Tibial artery (tissue), 4 donors: ENCODE results near the gene ALOX5.
A peak's percentile ranks its signal among the peaks of the same experiment; 100 is the strongest.

Experiments used
- DNase-seq, 2 donors: peaks; one replicate each; pipeline ENCODE4 v3.0.0-alpha.2; 2019
- H3K27ac ChIP-seq, 2 donors: fragments of 200-600 bp; sonication (generic) in 1 of 2; 1 replicate in 1 of 2; 2 replicates in 1 of 2; pipeline ENCODE4 v1.5.1; 2018 to 2019; ENCODE audit warnings: mild to moderate bottlenecking in 1 of 2
- H3K27me3 ChIP-seq, 2 donors: fragments of 200-600 bp; sonication (generic) in 1 of 2; one replicate each; pipeline versions ENCODE4 v1.5.1 to v1.6.0; 2016 to 2019
- H3K36me3 ChIP-seq, 3 donors: fragments of 200-600 bp; sonication (generic) in 2 of 3; one replicate each; pipeline ENCODE4 v1.5.1; 2016 to 2019; ENCODE audit warnings: mild to moderate bottlenecking in 2 of 3
- H3K4me1 ChIP-seq, 4 donors: fragments of 200-600 bp; sonication (generic) in 2 of 4; 1 replicate in 3 of 4; 2 replicates in 1 of 4; pipeline ENCODE4 v1.5.1; 2016 to 2019
- H3K4me3 ChIP-seq, 2 donors: fragments of 200-600 bp; sonication (generic) in 1 of 2; 1 replicate in 1 of 2; 2 replicates in 1 of 2; pipeline ENCODE4 v1.5.1; 2018 to 2019; ENCODE audit warnings: mild to moderate bottlenecking in 2 of 2
- H3K9me3 ChIP-seq, 3 donors: fragments of 200-600 bp; sonication (generic) in 1 of 3; one replicate each; pipeline ENCODE4 v1.5.1; 2016 to 2019
- CTCF ChIP-seq, 2 experiments: fragments of 200-600 bp in 1 of 2; fragments of 450-650 bp in 1 of 2; IDR thresholded peaks; one replicate each; pipeline ENCODE4 v1.5.1; 2017 to 2019; ENCODE audit warnings: antibody characterized with exemption in 2 of 2, mild to moderate bottlenecking in 1 of 2, moderate library complexity in 1 of 2
- intact Hi-C: fragments of 100-400 bp; cut with DNase I; formaldehyde crosslinking; loops from one replicate; pipeline ENCODE4 v1.15.0; 2023; ENCODE audit warnings: low total_unique reads

The ALOX5 gene

GRCh38 chr10:45378914-45379726 lies 5.1 kb downstream of the ALOX5 start:
- no peaks in the 10 kb centered on the region for H3K36me3 ChIP-seq
- H3K27me3 ChIP-seq, result peaks cover 0 to 65% of the 10 kb centered on the region in 2 donors
- no peaks in the 10 kb centered on the region for H3K9me3 ChIP-seq
- H3K4me3 ChIP-seq, result no peak overlapping the region
- DNase-seq, result no peak
- H3K4me1 ChIP-seq, result peaks cover 0 to 11% (median 8%) of the 10 kb centered on the region in 4 donors
- intact Hi-C loops, result no loop called here
- H3K27ac ChIP-seq, result no peak overlapping the region
- no peak for TF ChIP-seq CTCF (IDR thresholded peaks at IDR 0.05)

- Histone ChIP-seq H3K9me3 (no peaks in the 10 kb centered on the region), H3K36me3 (no peaks in the 10 kb centered on the region), H3K27ac (no peak overlapping the region), H3K4me3 (no peak overlapping the region), H3K27me3 (peaks cover 0 to 56% of the 10 kb centered on the region in 2 donors), H3K4me1 (peaks cover 0 to 2% (median under 1%) of the 10 kb centered on the region in 4 donors)
- DNase-seq, result peak; percentile 49 to 75
- no peak for TF ChIP-seq CTCF (IDR thresholded peaks at IDR 0.05)
- intact Hi-C loops, result no loop called here
These were observed 6.0 kb downstream of the ALOX5 start for GRCh38 chr10:45379891-45380540.

- H3K4me1 ChIP-seq, result no peaks in the 10 kb centered on the region
- peak in 1 of 2 donors; percentile 49 for DNase-seq
- intact Hi-C loops, result no loop called here
- H3K27me3 ChIP-seq, result peaks cover 0 to 46% of the 10 kb centered on the region in 2 donors
- H3K36me3 ChIP-seq, result no peaks in the 10 kb centered on the region
- H3K27ac ChIP-seq, result no peak overlapping the region
- no peaks in the 10 kb centered on the region for H3K9me3 ChIP-seq
- no peak for TF ChIP-seq CTCF (IDR thresholded peaks at IDR 0.05)
- H3K4me3 ChIP-seq, result no peak overlapping the region
These were observed 7.0 kb downstream of the ALOX5 start for GRCh38 chr10:45380903-45381620.

- H3K4me3 ChIP-seq, result no peak overlapping the region
- no peaks in the 10 kb centered on the region for H3K4me1 ChIP-seq
- no peaks in the 10 kb centered on the region for H3K9me3 ChIP-seq
- H3K36me3 ChIP-seq, result no peaks in the 10 kb centered on the region
- peaks cover 0 to 33% of the 10 kb centered on the region in 2 donors for H3K27me3 ChIP-seq
- intact Hi-C loops, result no loop called here
- no peak overlapping the region for H3K27ac ChIP-seq
- no peak for DNase-seq
- no peak for TF ChIP-seq CTCF (IDR thresholded peaks at IDR 0.05)
These were observed 8.6 kb downstream of the ALOX5 start for GRCh38 chr10:45382591-45382990.

- no peaks in the 10 kb centered on the region for H3K9me3 ChIP-seq
- no peak overlapping the region for H3K4me3 ChIP-seq
- no peaks in the 10 kb centered on the region for H3K4me1 ChIP-seq
- H3K36me3 ChIP-seq, result no peaks in the 10 kb centered on the region
- H3K27ac ChIP-seq, result no peak overlapping the region
- no peak for TF ChIP-seq CTCF (IDR thresholded peaks at IDR 0.05)
- H3K27me3 ChIP-seq, result peaks cover 0 to 20% of the 10 kb centered on the region in 2 donors
- intact Hi-C loops, result no loop called here
- DNase-seq, result no peak
These were observed 9.8 kb downstream of the ALOX5 start for GRCh38 chr10:45383682-45384330.
